CD4-positive, alpha-beta memory T cell (primary cell): ENCODE results near the gene OVOL3. TPM values are rescaled to one million over a fixed set of nuclear protein-coding genes. Genes with fewer than 3 reads are reported as not detected.
A peak's percentile ranks its signal among the peaks of the same experiment; 100 is the strongest.

Source experiments
- CTCF ChIA-PET: fragments of 350-600 bp; sonication (Branson Sonifier 250); formaldehyde crosslinking; loops from one replicate; lab custom pipeline; 2021; ENCODE audit warnings: inconsistent platforms; ENCODE audit not compliant: partially characterized antibody; lab: Charles Lee
- POLR2A ChIA-PET: fragments of 350-600 bp; sonication (Branson Sonifier 250); formaldehyde crosslinking; loops from one replicate; lab custom pipeline; 2021; ENCODE audit not compliant: partially characterized antibody; lab: Charles Lee
- DNase-seq, 5 donors: peaks; one replicate each; pipeline versions ENCODE4 v3.0.0 to v3.0.0-alpha.2; 2020 to 2022; ENCODE audit warnings: mixed read lengths in 1 of 5
- H3K27ac ChIP-seq: one replicate; pipeline ENCODE4 v1.7.0; 2013; ENCODE audit warnings: low read depth, low read length
- H3K27me3 ChIP-seq: 2 replicates; pipeline ENCODE4 v1.7.0; 2013; ENCODE audit warnings: mild to moderate bottlenecking, low read length, moderate library complexity; ENCODE audit not compliant: insufficient read depth
- H3K36me3 ChIP-seq: 2 replicates; pipeline ENCODE4 v1.7.0; 2013; ENCODE audit warnings: mild to moderate bottlenecking, low read length, moderate library complexity; ENCODE audit not compliant: insufficient read depth
- H3K4me1 ChIP-seq: 2 replicates; pipeline ENCODE4 v1.7.0; 2013; ENCODE audit warnings: mild to moderate bottlenecking, low read length, moderate library complexity; ENCODE audit not compliant: insufficient read depth
- H3K4me3 ChIP-seq, 2 donors: one replicate each; pipeline ENCODE4 v1.7.0; 2013; ENCODE audit warnings: low read length in 2 of 2, mild to moderate bottlenecking in 1 of 2
- H3K9me3 ChIP-seq, 2 donors: one replicate each; pipeline ENCODE4 v1.7.0; 2013; ENCODE audit warnings: low read length in 2 of 2, control low read depth in 1 of 2; ENCODE audit not compliant: control insufficient read depth in 1 of 2
- H3K27ac Mint-ChIP-seq, 7 donors: one replicate each; pipeline ENCODE4 v1.8.0; 2020 to 2021; ENCODE audit warnings: mixed read lengths in 7 of 7, mild to moderate bottlenecking in 6 of 7, inconsistent platforms in 3 of 7, moderate library complexity in 3 of 7
- H3K27me3 Mint-ChIP-seq, 2 donors: one replicate each; pipeline ENCODE4 v1.8.0; 2020 to 2021; ENCODE audit warnings: mixed read lengths in 2 of 2
- H3K36me3 Mint-ChIP-seq, 2 donors: one replicate each; pipeline ENCODE4 v1.8.0; 2020 to 2021; ENCODE audit warnings: mixed read lengths in 2 of 2, inconsistent platforms in 1 of 2, mild to moderate bottlenecking in 1 of 2
- H3K4me1 Mint-ChIP-seq, 4 donors: one replicate each; pipeline ENCODE4 v1.8.0; 2020 to 2021; ENCODE audit warnings: mixed read lengths in 4 of 4, mild to moderate bottlenecking in 1 of 4
- H3K4me3 Mint-ChIP-seq, 8 donors: one replicate each; pipeline ENCODE4 v1.8.0; 2020 to 2021; ENCODE audit warnings: mixed read lengths in 8 of 8, mild to moderate bottlenecking in 7 of 8, moderate library complexity in 6 of 8, inconsistent platforms in 3 of 8
- H3K9me3 Mint-ChIP-seq, 8 donors: one replicate each; pipeline ENCODE4 v1.8.0; 2020 to 2021; ENCODE audit warnings: mixed read lengths in 8 of 8, mild to moderate bottlenecking in 5 of 8, inconsistent platforms in 3 of 8, moderate library complexity in 1 of 8
- intact Hi-C: fragments of 100-400 bp; cut with micrococcal nuclease; formaldehyde crosslinking; loops from one replicate; pipeline ENCODE4 v1.15.1; 2023
- polyA plus RNA-seq, 2 donors: library from polyadenylated mRNA; unstranded; fragments of 300-500 nt; fragmentation: Illumina TruSeq; gene quantifications; one replicate each; pipeline ENCODE4 v1.2.3, GENCODE V29; 2021
- total RNA-seq, 2 experiments: library from RNA; stranded (reverse); gene quantifications; one replicate each; pipeline ENCODE4 v1.2.3, GENCODE V29; 2021

OVOL3 gene
- total and polyA plus RNA-seq, 4 experiments from 2014 or later: not detected

- Mint-ChIP-seq H3K4me3 (peak overlapping the region; percentile 81 to 97 (median 96)), H3K9me3 (peaks cover 0 to 3% (median 0%) of the 10 kb centered on the region in 8 donors), H3K4me1 (peaks cover 12 to 30% (median 23%) of the 10 kb centered on the region in 4 donors), H3K27ac (peak overlapping the region; percentile 70 to 97 (median 95)), H3K27me3 (no peaks in the 10 kb centered on the region), H3K36me3 (peaks cover 20 to 42% of the 10 kb centered on the region in 2 donors)
- intact Hi-C loops: loop anchor here (1.0 kb wide), 2 partner anchors 14 to 87 kb away; partner anchors contain the start of genes THAP8 and WDR62
- Histone ChIP-seq H3K36me3 (peaks cover 32% of the 10 kb centered on the region), H3K4me1 (peaks cover 15% of the 10 kb centered on the region), H3K27me3 (no peaks in the 10 kb centered on the region), H3K27ac (peak overlapping the region; percentile 88), H3K9me3 (no peaks in the 10 kb centered on the region), H3K4me3 (peak overlapping the region in 1 of 2 donors; percentile 84)
- CTCF ChIA-PET: interaction anchor here (6.1 kb wide), 1 partner anchor 13 kb away, joined by 50 read pairs; no protein-coding TSS in a partner anchor
- DNase-seq: peak; percentile 88 to 92 (median 90)
- POLR2A ChIA-PET: interaction anchor here (1.0 to 5.7 kb wide), 6 partner anchors 13 to 182 kb away, joined by 3 to 61 read pairs (median 7); partner anchors contain the start of genes POLR2I, TBCB, ZNF146 and ZNF565
Measured at GRCh38 chr19:36141039-36141927, 30.3 kb downstream of the OVOL3 start.

- Mint-ChIP-seq H3K36me3 (peaks cover 27 to 48% of the 10 kb centered on the region in 2 donors), H3K27ac (peak overlapping the region in 4 of 7 donors; percentile 41 to 95 (median 66)), H3K9me3 (peaks cover 0 to 3% (median 0%) of the 10 kb centered on the region in 8 donors), H3K4me1 (peaks cover 11 to 28% (median 18%) of the 10 kb centered on the region in 4 donors), H3K27me3 (no peaks in the 10 kb centered on the region), H3K4me3 (peak overlapping the region in 3 of 8 donors; percentile 31 to 97 (median 90))
- H3K27me3 ChIP-seq: no peaks in the 10 kb centered on the region
- no peaks in the 10 kb centered on the region for H3K9me3 ChIP-seq
- H3K4me1 ChIP-seq: peaks cover 15% of the 10 kb centered on the region
- peak overlapping the region; percentile 57 for H3K27ac ChIP-seq
- H3K4me3 ChIP-seq: no peak overlapping the region
- ChIA-PET CTCF (interaction anchor here (3.3 kb wide), 1 partner anchor 15 kb away, joined by 15 read pairs; no protein-coding TSS in a partner anchor), POLR2A (interaction anchor here (1.0 to 1.3 kb wide), 3 partner anchors 12 to 73 kb away, joined by 3 to 4 read pairs (median 3); partner anchors contain the start of genes ZNF146 and ZNF565)
- peaks cover 40% of the 10 kb centered on the region for H3K36me3 ChIP-seq
- DNase-seq: no peak
- intact Hi-C loops: no loop called here
Measured at GRCh38 chr19:36142046-36142445, 31.1 kb downstream of the OVOL3 start.

- peaks cover 29 to 51% of the 10 kb centered on the region in 2 donors for H3K36me3 Mint-ChIP-seq
- H3K4me3 Mint-ChIP-seq: peak overlapping the region in 5 of 8 donors; percentile 5 to 70 (median 18)
- ChIA-PET CTCF (interaction anchor here (0.9 to 3.3 kb wide), 2 partner anchors 11 to 15 kb away, joined by 5 to 15 read pairs; no protein-coding TSS in a partner anchor), POLR2A (interaction anchor here (1.0 to 1.3 kb wide), 2 partner anchors 12 to 14 kb away, joined by 3 to 4 read pairs; no protein-coding TSS in a partner anchor)
- DNase-seq: no peak
- peaks cover 0 to 3% (median 0%) of the 10 kb centered on the region in 8 donors for H3K9me3 Mint-ChIP-seq
- intact Hi-C loops: no loop called here
- Histone ChIP-seq H3K9me3 (no peaks in the 10 kb centered on the region), H3K4me1 (peaks cover 15% of the 10 kb centered on the region), H3K4me3 (no peak overlapping the region), H3K27me3 (no peaks in the 10 kb centered on the region), H3K27ac (no peak overlapping the region), H3K36me3 (peaks cover 43% of the 10 kb centered on the region)
- H3K27me3 Mint-ChIP-seq: no peaks in the 10 kb centered on the region
- peak overlapping the region in 4 of 7 donors; percentile 53 to 89 (median 71) for H3K27ac Mint-ChIP-seq
- peaks cover 11 to 29% (median 18%) of the 10 kb centered on the region in 4 donors for H3K4me1 Mint-ChIP-seq
Measured at GRCh38 chr19:36142496-36142895, 31.6 kb downstream of the OVOL3 start.

DNA sequence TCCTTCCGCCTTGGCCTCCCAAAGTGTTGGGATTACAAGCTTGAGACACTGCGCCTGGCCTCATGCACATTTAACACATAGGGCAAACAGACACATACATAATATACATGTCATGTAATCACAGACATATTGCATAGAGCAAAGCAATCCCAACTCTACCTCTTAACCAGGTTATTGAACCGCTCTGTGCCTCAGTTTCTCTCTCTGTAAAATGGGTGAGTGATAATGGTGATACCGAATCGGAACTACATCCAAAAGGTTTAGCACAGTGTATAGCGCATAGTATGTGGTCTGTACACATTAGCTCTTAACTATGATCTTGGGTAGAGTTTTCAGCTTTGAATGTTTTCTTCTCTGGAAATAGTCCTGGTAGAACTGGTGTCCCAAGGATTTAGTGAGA lies 33.7 kb downstream of the OVOL3 start:
- intact Hi-C loops: no loop called here
- no peak for DNase-seq
- H3K4me3 ChIP-seq: no peak overlapping the region
- no peaks in the 10 kb centered on the region for H3K9me3 ChIP-seq
- Mint-ChIP-seq H3K27me3 (no peaks in the 10 kb centered on the region), H3K36me3 (peaks cover 42 to 68% of the 10 kb centered on the region in 2 donors), H3K27ac (peak overlapping the region in 1 of 7 donors; percentile 75), H3K4me3 (no peak overlapping the region), H3K9me3 (peaks cover 0 to 3% (median 0%) of the 10 kb centered on the region in 8 donors), H3K4me1 (peaks cover 13 to 26% (median 15%) of the 10 kb centered on the region in 4 donors)
- H3K36me3 ChIP-seq: peaks cover 57% of the 10 kb centered on the region
- peaks cover 9% of the 10 kb centered on the region for H3K4me1 ChIP-seq
- H3K27ac ChIP-seq: no peak overlapping the region
- H3K27me3 ChIP-seq: no peaks in the 10 kb centered on the region
- ChIA-PET POLR2A (interaction anchor here (1.3 kb wide), 1 partner anchor 17 kb away, joined by 4 read pairs; no protein-coding TSS in a partner anchor), CTCF (interaction anchor here (1.0 to 3.3 kb wide), 2 partner anchors 17 to 25 kb away, joined by 5 to 15 read pairs; no protein-coding TSS in a partner anchor)

DNA sequence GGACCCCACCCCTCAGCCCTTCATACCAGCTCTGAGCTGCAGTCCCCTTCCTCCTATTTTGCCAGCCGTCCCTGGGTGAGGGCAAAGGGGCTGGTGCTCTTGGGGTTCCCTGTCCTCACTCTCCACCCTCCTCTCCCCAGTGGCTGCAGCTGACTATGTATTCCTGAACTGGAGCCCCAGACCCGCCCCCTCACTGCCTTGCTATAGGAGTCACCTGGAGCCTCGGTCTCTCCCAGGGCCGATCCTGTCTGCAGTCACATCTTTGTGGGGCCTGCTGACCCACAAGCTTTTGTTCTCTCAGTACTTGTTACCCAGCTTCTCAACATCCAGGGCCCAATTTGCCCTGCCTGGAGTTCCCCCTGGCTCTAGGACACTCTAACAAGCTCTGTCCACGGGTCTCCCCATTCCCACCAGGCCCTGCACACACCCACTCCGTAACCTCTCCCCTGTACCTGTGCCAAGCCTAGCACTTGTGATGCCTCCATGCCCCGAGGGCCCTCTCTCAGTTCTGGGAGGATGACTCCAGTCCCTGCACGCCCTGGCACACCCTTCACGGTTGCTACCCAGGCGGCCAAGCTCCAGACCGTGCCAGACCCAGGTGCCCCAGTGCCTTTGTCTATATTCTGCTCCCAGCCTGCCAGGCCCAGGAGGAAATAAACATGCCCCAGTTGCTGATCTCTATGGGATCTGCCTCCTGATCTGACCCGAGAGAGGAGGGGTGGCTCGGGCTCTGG lies 38.9 kb downstream of the OVOL3 start:
- POLR2A ChIA-PET: no interaction called here
- peaks cover 0 to 9% (median 3%) of the 10 kb centered on the region in 4 donors for H3K4me1 Mint-ChIP-seq

DNA sequence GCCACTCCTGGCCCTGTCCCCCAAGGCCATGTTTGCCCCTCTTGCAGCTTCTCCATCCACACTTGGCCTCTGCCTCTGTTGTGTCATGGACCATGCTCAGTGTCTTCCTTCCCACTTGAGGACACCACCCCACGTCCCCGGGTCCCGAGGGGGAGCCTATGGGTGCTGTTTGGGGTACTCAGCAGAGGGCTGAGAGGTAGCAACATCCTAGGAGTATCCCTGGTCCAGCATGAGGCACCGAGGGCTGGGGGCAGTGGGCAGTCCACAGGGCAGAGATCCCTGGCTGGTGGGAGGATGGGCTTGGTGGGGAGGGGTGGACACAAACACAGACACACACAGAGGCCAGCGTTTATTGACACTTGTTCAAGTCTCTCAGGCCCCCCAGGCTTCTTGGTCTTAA lies 39.6 kb downstream of the OVOL3 start:
- H3K36me3 Mint-ChIP-seq: peaks cover 33 to 50% of the 10 kb centered on the region in 2 donors
- no peaks in the 10 kb centered on the region for H3K27me3 Mint-ChIP-seq
- intact Hi-C loops: no loop called here
- no peak overlapping the region for H3K4me3 ChIP-seq
- H3K27ac ChIP-seq: no peak overlapping the region
- no peak for DNase-seq
- H3K27ac Mint-ChIP-seq: peak overlapping the region in 1 of 7 donors; percentile 53
- peaks cover 49% of the 10 kb centered on the region for H3K36me3 ChIP-seq
- H3K27me3 ChIP-seq: no peaks in the 10 kb centered on the region
- no peaks in the 10 kb centered on the region for H3K4me1 ChIP-seq
- no peaks in the 10 kb centered on the region for H3K9me3 ChIP-seq
- no peak overlapping the region for H3K4me3 Mint-ChIP-seq
- H3K4me1 Mint-ChIP-seq: peaks cover 0 to 9% (median 4%) of the 10 kb centered on the region in 4 donors
- POLR2A ChIA-PET: no interaction called here
- CTCF ChIA-PET: interaction anchor here (1.1 to 1.2 kb wide), 2 partner anchors 19 to 23 kb away, joined by 3 to 4 read pairs; no protein-coding TSS in a partner anchor
- H3K9me3 Mint-ChIP-seq: no peaks in the 10 kb centered on the region

More for the DNA sequence above, 38.9 kb downstream of the OVOL3 start:
- CTCF ChIA-PET: no interaction called here
- Histone ChIP-seq H3K36me3 (peaks cover 55% of the 10 kb centered on the region), H3K27me3 (no peaks in the 10 kb centered on the region), H3K4me3 (no peak overlapping the region), H3K27ac (no peak overlapping the region), H3K4me1 (no peaks in the 10 kb centered on the region), H3K9me3 (no peaks in the 10 kb centered on the region)
- peaks cover 34 to 56% of the 10 kb centered on the region in 2 donors for H3K36me3 Mint-ChIP-seq
- H3K27ac Mint-ChIP-seq: peak overlapping the region in 3 of 7 donors; percentile 35 to 64 (median 42)
- no peaks in the 10 kb centered on the region for H3K9me3 Mint-ChIP-seq
- no peaks in the 10 kb centered on the region for H3K27me3 Mint-ChIP-seq
- no peak for DNase-seq
- intact Hi-C loops: no loop called here
- H3K4me3 Mint-ChIP-seq: no peak overlapping the region
